Neural progenitor cell (in vitro differentiated cells): ENCODE results near the gene GSTA4.

ENCODE experiments used
- EZH2 ChIP-seq: fragments of 200-600 bp; sonication (generic); IDR thresholded peaks from 2 replicates; pipeline ENCODE4 v1.6.1; 2017; ENCODE audit warnings: antibody characterized with exemption, mild to moderate bottlenecking, moderate library complexity
- EZH2phosphoT487 ChIP-seq: fragments of 200-600 bp; sonication (generic); IDR thresholded peaks from 2 replicates; pipeline ENCODE4 v1.6.1; 2017; ENCODE audit warnings: antibody characterized with exemption
- TF ChIP-seq, protein P1 (sequence below): fragments of 200-600 bp; sonication (generic); IDR thresholded peaks from 2 replicates; pipeline ENCODE4 v1.5.1; 2017; ENCODE audit warnings: antibody characterized with exemption, mild to moderate bottlenecking

DNA sequence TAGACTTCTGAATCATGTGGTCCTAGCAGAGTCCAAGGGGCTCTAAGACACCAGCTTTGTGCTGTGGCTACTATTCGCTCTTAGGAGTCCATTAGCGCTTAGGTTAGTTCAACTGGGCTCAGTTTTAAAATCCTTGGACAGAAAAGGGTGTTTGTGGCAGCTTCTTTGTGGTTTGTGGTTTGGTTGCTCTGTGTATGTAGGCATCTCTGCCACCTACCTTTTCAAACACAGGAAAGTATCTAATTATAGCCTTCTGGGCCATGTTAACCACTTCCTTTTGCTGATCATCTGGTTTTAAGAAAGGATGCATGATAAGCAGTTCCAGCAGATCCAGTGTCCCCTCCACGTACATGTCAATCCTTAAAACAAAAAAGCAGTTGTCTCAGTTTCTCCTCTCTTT is 10.8 kb downstream of the GSTA4 start:
- TF ChIP-seq, protein P1, sequence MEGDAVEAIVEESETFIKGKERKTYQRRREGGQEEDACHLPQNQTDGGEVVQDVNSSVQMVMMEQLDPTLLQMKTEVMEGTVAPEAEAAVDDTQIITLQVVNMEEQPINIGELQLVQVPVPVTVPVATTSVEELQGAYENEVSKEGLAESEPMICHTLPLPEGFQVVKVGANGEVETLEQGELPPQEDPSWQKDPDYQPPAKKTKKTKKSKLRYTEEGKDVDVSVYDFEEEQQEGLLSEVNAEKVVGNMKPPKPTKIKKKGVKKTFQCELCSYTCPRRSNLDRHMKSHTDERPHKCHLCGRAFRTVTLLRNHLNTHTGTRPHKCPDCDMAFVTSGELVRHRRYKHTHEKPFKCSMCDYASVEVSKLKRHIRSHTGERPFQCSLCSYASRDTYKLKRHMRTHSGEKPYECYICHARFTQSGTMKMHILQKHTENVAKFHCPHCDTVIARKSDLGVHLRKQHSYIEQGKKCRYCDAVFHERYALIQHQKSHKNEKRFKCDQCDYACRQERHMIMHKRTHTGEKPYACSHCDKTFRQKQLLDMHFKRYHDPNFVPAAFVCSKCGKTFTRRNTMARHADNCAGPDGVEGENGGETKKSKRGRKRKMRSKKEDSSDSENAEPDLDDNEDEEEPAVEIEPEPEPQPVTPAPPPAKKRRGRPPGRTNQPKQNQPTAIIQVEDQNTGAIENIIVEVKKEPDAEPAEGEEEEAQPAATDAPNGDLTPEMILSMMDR: no peak
- no peak for TF ChIP-seq EZH2
- no peak for TF ChIP-seq EZH2phosphoT487
